Heart left ventricle (tissue), 13 donors: Measurements from ENCODE around the gene XYLT1.

Experiments
- CTCF ChIP-seq, 12 donors: fragments of 200-600 bp; sonication (generic) in 4 of 12; IDR thresholded peaks; one replicate each; pipeline versions ENCODE4 v1.5.0 to v1.8.0; 2018 to 2022; ENCODE audit warnings: antibody characterized with exemption in 12 of 12, mild to moderate bottlenecking in 5 of 12
- POLR2A ChIP-seq, 2 donors: fragments of 450-650 bp; IDR thresholded peaks; one replicate each; pipeline ENCODE4 v1.6.1; 2017; ENCODE audit warnings: antibody characterized with exemption in 2 of 2, mild to moderate bottlenecking in 2 of 2, moderate library complexity in 2 of 2
- donor health status: ischemic (EF 13 %, LVEDD 7.1; RV severe dilation, severe dysfunction).
- donor health status: DM: no; HTN: yes; CAD: no.
- donor health status: DM: no; HTN: no; CAD: no.
- donor health status: ischemic (EF 25% LVEDD 6.9; RV normal size, moderate dysfunction).
- donor health status: ischemic (EF 25% LVEDD 5.7; RV mildly dilated, moderate dysfunction).
- donor health status: ischemic (EF 35%, LVEDD 5.7; RV mildly dilated, moderate dysfunction).
- donor health status: nonischemic (EF 11% LVEDD 7.7; RV severe dilation, severe dysfunction).
- donor health status: DM: yes; HTN: yes; CAD: no.
- donor health status: PGD.
- donor health status: ischemic (EF 29% LVEDD 5.4; RV normal size, mild dysfunction).
- donor health status: nonischemic (EF 23%, LVEDD 6.1; RV moderate dilation, normal function).

GRCh38 chr16:17357307-17358062, 113.3 kb downstream of the XYLT1 start:
- TF ChIP-seq CTCF (IDR thresholded peaks at IDR 0.05) = no peak
- TF ChIP-seq POLR2A (IDR thresholded peaks at IDR 0.05) = no peak
